H9 (cell line): ENCODE results near the gene TFPI. TPM values are rescaled to one million over a fixed set of nuclear protein-coding genes. Genes with fewer than 3 reads are reported as not detected.
"Not testable (repeated sequence)": the region's sequence is repeated elsewhere in the genome, so short reads cannot be mapped to it uniquely, and the experiment has no call there.

Experiments
- DNase-seq: peaks from one replicate; pipeline ENCODE4 v3.0.0-alpha.2; 2017
- H2AFZ ChIP-seq: one replicate; pipeline ENCODE4 v1.6.1; 2013; ENCODE audit warnings: mild to moderate bottlenecking, low read length, control low read depth, moderate library complexity
- H2AK5ac ChIP-seq: 2 replicates; pipeline ENCODE4 v1.6.1; 2013; ENCODE audit warnings: low read length, control low read depth, mixed read lengths; ENCODE audit not compliant: insufficient read length
- H2BK120ac ChIP-seq: one replicate; pipeline ENCODE4 v1.6.1; 2013; ENCODE audit warnings: low read depth, mild to moderate bottlenecking, low read length, control low read depth, inconsistent platforms; ENCODE audit not compliant: poor library complexity, severe bottlenecking
- H2BK12ac ChIP-seq: 2 replicates; pipeline ENCODE4 v1.6.1; 2013; ENCODE audit warnings: low read length, control low read depth, mixed read lengths, low read depth; ENCODE audit not compliant: insufficient read length
- H2BK15ac ChIP-seq: 2 replicates; pipeline ENCODE4 v1.6.1; 2013; ENCODE audit warnings: low read depth, low read length, control low read depth
- H2BK20ac ChIP-seq: one replicate; pipeline ENCODE4 v1.6.1; 2013; ENCODE audit warnings: low read depth, mild to moderate bottlenecking, low read length, control low read depth, inconsistent platforms; ENCODE audit not compliant: poor library complexity, severe bottlenecking
- H2BK5ac ChIP-seq: 2 replicates; pipeline ENCODE4 v1.6.1; 2013; ENCODE audit warnings: low read length, control low read depth, mixed read lengths; ENCODE audit not compliant: insufficient read length
- H3K14ac ChIP-seq: 2 replicates; pipeline ENCODE4 v1.6.1; 2013; ENCODE audit warnings: low read length, control low read depth; ENCODE audit not compliant: insufficient read depth
- H3K18ac ChIP-seq: 2 replicates; pipeline ENCODE4 v1.6.1; 2013; ENCODE audit warnings: low read depth, mild to moderate bottlenecking, mixed read lengths, low read length, control low read depth; ENCODE audit not compliant: insufficient read length
- H3K23ac ChIP-seq: 2 replicates; pipeline ENCODE4 v1.6.1; 2013; ENCODE audit warnings: low read length, control low read depth, mixed read lengths, low read depth; ENCODE audit not compliant: insufficient read length
- H3K23me2 ChIP-seq: 2 replicates; pipeline ENCODE4 v1.6.1; 2013; ENCODE audit warnings: low read depth, mild to moderate bottlenecking, mixed read lengths, low read length, control low read depth; ENCODE audit not compliant: insufficient read length, poor library complexity, severe bottlenecking
- H3K27ac ChIP-seq: 2 replicates; pipeline ENCODE4 v1.5.1; 2013; ENCODE audit warnings: low read length, control low read depth, mixed read lengths, low read depth; ENCODE audit not compliant: insufficient read length
- H3K27me3 ChIP-seq: 2 replicates; pipeline ENCODE4 v1.6.1; 2013; ENCODE audit warnings: low read length, control low read depth, inconsistent platforms; ENCODE audit not compliant: insufficient read depth
- H3K4ac ChIP-seq: 2 replicates; pipeline ENCODE4 v1.6.1; 2013; ENCODE audit warnings: low read depth, mild to moderate bottlenecking, control low read depth, inconsistent platforms, low read length, moderate library complexity
- H3K4me1 ChIP-seq: 2 replicates; pipeline ENCODE4 v1.6.1; 2013; ENCODE audit warnings: low read length, control low read depth, inconsistent platforms; ENCODE audit not compliant: insufficient read depth
- H3K4me2 ChIP-seq: 2 replicates; pipeline ENCODE4 v1.6.1; 2013; ENCODE audit warnings: low read length, control low read depth, mixed read lengths; ENCODE audit not compliant: insufficient read length, insufficient read depth
- H3K56ac ChIP-seq: 2 replicates; pipeline ENCODE4 v1.6.1; 2013; ENCODE audit warnings: low read depth, mild to moderate bottlenecking, mixed read lengths, low read length, control low read depth; ENCODE audit not compliant: insufficient read length
- H3K79me1 ChIP-seq: 2 replicates; pipeline ENCODE4 v1.6.1; 2013; ENCODE audit warnings: low read depth, mild to moderate bottlenecking, moderate library complexity, low read length, control low read depth, inconsistent platforms; ENCODE audit not compliant: insufficient read depth, poor library complexity, severe bottlenecking
- H3K79me2 ChIP-seq: 2 replicates; pipeline ENCODE4 v1.6.1; 2013; ENCODE audit warnings: low read length, control low read depth, inconsistent platforms; ENCODE audit not compliant: insufficient read depth
- H3K9ac ChIP-seq: 2 replicates; pipeline ENCODE4 v1.6.1; 2013; ENCODE audit warnings: low read length, control low read depth, mixed read lengths; ENCODE audit not compliant: insufficient read length; ENCODE audit errors: extremely low read depth
- H3K9me3 ChIP-seq: one replicate; pipeline ENCODE4 v1.6.1; 2013; ENCODE audit warnings: low read depth, low read length, inconsistent platforms; ENCODE audit not compliant: control insufficient read depth
- H3T11ph ChIP-seq: one replicate; pipeline ENCODE4 v1.6.1; 2013; ENCODE audit warnings: mild to moderate bottlenecking, low read length, control low read depth, inconsistent platforms
- H4K20me1 ChIP-seq: one replicate; pipeline ENCODE4 v1.6.1; 2013; ENCODE audit not compliant: control insufficient read depth, insufficient read length, insufficient read depth
- H4K5ac ChIP-seq: 2 replicates; pipeline ENCODE4 v1.6.1; 2013; ENCODE audit warnings: low read depth, mild to moderate bottlenecking, mixed read lengths, low read length, control low read depth; ENCODE audit not compliant: insufficient read length
- H4K8ac ChIP-seq: replicated peaks from 2 replicates; pipeline ENCODE4 v1.6.1; 2013; ENCODE audit warnings: low read length, control low read depth, mixed read lengths, low read depth; ENCODE audit not compliant: insufficient read length
- H4K91ac ChIP-seq: 2 replicates; pipeline ENCODE4 v1.6.1; 2013; ENCODE audit warnings: low read depth, mild to moderate bottlenecking, moderate library complexity, mixed read lengths, low read length, control low read depth; ENCODE audit not compliant: insufficient read length
- H3K27ac Mint-ChIP-seq, 3 experiments: 2 replicates in 2 of 3; 3 replicates in 1 of 3; pipeline ENCODE4 v1.8.0; 2020 to 2021; ENCODE audit warnings: mixed read lengths in 3 of 3, mild to moderate bottlenecking in 1 of 3, moderate library complexity in 1 of 3
- H3K27me3 Mint-ChIP-seq: 2 replicates; pipeline ENCODE4 v1.8.0; 2021; ENCODE audit warnings: low read depth, mild to moderate bottlenecking, moderate library complexity, mixed read lengths
- H3K36me3 Mint-ChIP-seq, 3 experiments: 2 replicates in 2 of 3; 3 replicates in 1 of 3; pipeline ENCODE4 v1.8.0; 2020 to 2021; ENCODE audit warnings: low read depth in 3 of 3, mixed read lengths in 3 of 3; ENCODE audit not compliant: insufficient read depth in 1 of 3
- H3K4me1 Mint-ChIP-seq, 2 experiments: 2 replicates each; pipeline ENCODE4 v1.8.0; 2020; ENCODE audit warnings: mixed read lengths in 2 of 2
- H3K4me3 Mint-ChIP-seq, 2 experiments: 2 replicates in 1 of 2; 3 replicates in 1 of 2; pipeline ENCODE4 v1.8.0; 2020 to 2021; ENCODE audit warnings: mild to moderate bottlenecking in 2 of 2, mixed read lengths in 2 of 2, moderate library complexity in 1 of 2
- H3K9me3 Mint-ChIP-seq, 2 experiments: 2 replicates in 1 of 2; 3 replicates in 1 of 2; pipeline ENCODE4 v1.8.0; 2020; ENCODE audit warnings: mild to moderate bottlenecking in 2 of 2, mixed read lengths in 2 of 2, moderate library complexity in 1 of 2
- WGBS: extraction: QIAGEN DNeasy Blood & Tissue Kit; methylation state at CpG from one replicate; pipeline ENCODE4 v1.1.7; 2013; ENCODE audit warnings: missing lambda C conversion rate, low lambda C conversion rate, mixed read lengths; ENCODE audit not compliant: insufficient read length; ENCODE audit errors: extremely low coverage; 5-methylcytosine and 5-hydroxymethylcytosine counted together
- total RNA-seq: library from RNA; stranded (reverse); gene quantifications from 2 replicates; pipeline ENCODE4 v1.2.1, GENCODE V29; 2021
- TF ChIP-seq, protein P1 (sequence below): fragments of 200-600 bp; sonication (generic); conservative IDR thresholded peaks from 3 replicates; pipeline ENCODE4 v1.8.0; 2021; ENCODE audit warnings: antibody characterized with exemption, mild to moderate bottlenecking

TFPI gene
- total RNA-seq, 1 experiment from 2014 or later, result 5.8 TPM

DNA sequence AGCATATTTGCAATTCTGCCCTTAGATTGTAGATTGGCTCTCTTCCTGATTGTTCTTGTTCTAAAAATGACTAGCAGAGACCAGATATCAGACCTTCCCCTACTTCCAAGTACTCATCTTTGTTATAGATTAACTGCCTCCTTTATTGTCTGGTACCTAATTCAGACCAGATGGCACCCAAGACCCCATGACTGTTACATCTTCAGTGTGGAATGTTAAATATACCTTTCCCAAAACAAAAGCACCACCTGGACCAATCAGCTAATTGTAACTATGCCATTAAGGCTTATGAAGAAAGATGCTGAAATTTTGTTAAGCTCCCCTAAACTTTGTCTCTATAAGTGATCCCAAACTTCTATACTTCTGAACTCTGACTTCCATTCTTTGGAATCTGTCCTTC is 12.0 kb upstream of the TFPI start:
- peaks cover 0 to under 1% of the 10 kb centered on the region in 2 experiments; a peak in 2 of 5 replicates for H3K9me3 Mint-ChIP-seq
- Histone ChIP-seq H3K18ac (no peak overlapping the region), H4K5ac (no peak overlapping the region), H3K27ac (peak overlapping the region; percentile 3), H3K9me3 (no peaks in the 10 kb centered on the region), H3K4me2 (no peak overlapping the region), H2BK15ac (no peak overlapping the region), H3T11ph (no peak overlapping the region), H3K79me1 (no peaks in the 10 kb centered on the region), H2BK12ac (no peak overlapping the region), H2BK20ac (no peak overlapping the region), H2BK5ac (no peak overlapping the region), H4K8ac (no peak overlapping the region), H3K56ac (no peak overlapping the region), H4K20me1 (no peaks in the 10 kb centered on the region), H2BK120ac (no peak overlapping the region), H2AFZ (no peak overlapping the region), H3K4ac (no peak overlapping the region), H3K14ac (no peak overlapping the region), H3K27me3 (no peaks in the 10 kb centered on the region), H3K79me2 (no peaks in the 10 kb centered on the region; the same call in 1 of the 2 replicates), H4K91ac (no peak overlapping the region), H3K23me2 (no peaks in the 10 kb centered on the region), H3K9ac (no peak overlapping the region), H3K23ac (no peak overlapping the region), H2AK5ac (no peak overlapping the region), H3K4me1 (peaks cover 2% of the 10 kb centered on the region; the same call in 1 of the 2 replicates)
- H3K4me1 Mint-ChIP-seq, result peaks cover 27 to 44% of the 10 kb centered on the region in 2 experiments
- no peaks in the 10 kb centered on the region for H3K27me3 Mint-ChIP-seq
- DNase-seq, result no peak
- peaks cover 0 to 6% (median 4%) of the 10 kb centered on the region in 3 experiments; a peak in 4 of 7 replicates for H3K36me3 Mint-ChIP-seq
- TF ChIP-seq, protein P1, sequence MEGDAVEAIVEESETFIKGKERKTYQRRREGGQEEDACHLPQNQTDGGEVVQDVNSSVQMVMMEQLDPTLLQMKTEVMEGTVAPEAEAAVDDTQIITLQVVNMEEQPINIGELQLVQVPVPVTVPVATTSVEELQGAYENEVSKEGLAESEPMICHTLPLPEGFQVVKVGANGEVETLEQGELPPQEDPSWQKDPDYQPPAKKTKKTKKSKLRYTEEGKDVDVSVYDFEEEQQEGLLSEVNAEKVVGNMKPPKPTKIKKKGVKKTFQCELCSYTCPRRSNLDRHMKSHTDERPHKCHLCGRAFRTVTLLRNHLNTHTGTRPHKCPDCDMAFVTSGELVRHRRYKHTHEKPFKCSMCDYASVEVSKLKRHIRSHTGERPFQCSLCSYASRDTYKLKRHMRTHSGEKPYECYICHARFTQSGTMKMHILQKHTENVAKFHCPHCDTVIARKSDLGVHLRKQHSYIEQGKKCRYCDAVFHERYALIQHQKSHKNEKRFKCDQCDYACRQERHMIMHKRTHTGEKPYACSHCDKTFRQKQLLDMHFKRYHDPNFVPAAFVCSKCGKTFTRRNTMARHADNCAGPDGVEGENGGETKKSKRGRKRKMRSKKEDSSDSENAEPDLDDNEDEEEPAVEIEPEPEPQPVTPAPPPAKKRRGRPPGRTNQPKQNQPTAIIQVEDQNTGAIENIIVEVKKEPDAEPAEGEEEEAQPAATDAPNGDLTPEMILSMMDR, result no peak
- H3K4me3 Mint-ChIP-seq, result peak overlapping the region in 1 of 2 experiments; percentile 80; a peak in 1 of 5 replicates
- H3K27ac Mint-ChIP-seq, result peak overlapping the region in 2 of 3 experiments; percentile 0 to 42; a peak in 5 of 7 replicates

DNA sequence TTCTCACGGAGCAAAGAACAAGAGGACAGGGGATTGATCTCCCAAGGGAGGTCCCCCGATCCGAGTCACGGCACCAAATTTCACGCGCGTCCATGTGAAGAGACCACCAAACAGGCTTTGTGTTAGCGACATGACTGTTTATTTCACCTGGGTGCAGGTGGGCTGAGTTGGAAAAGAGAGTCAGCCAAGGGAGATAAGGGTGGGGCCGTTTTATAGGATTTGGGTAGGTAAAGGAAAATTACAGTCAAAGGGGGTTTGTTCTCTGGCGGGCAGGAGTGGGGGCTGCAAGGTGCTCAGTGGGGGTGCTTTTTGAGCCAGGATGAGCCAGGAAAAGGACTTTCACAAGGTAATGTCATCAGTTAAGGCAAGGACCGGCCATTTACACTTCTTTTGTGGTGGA is 11.4 kb upstream of the TFPI start:
- Mint-ChIP-seq H3K4me1 (peaks cover 27 to 44% of the 10 kb centered on the region in 2 experiments), H3K27ac (peak overlapping the region; percentile 36 to 99 (median 92); a peak in 6 of 7 replicates), H3K4me3 (peak overlapping the region in 1 of 2 experiments; percentile 80; a peak in 3 of 5 replicates)
- H4K20me1 ChIP-seq, H3K4me1 ChIP-seq, H2BK15ac ChIP-seq, H2BK20ac ChIP-seq, H3K79me1 ChIP-seq, H4K5ac ChIP-seq, H2AFZ ChIP-seq, H4K8ac ChIP-seq, H3K27me3 Mint-ChIP-seq, H2BK120ac ChIP-seq, H3T11ph ChIP-seq, H3K27ac ChIP-seq, H3K9me3 Mint-ChIP-seq, H3K23ac ChIP-seq, H3K36me3 Mint-ChIP-seq, H4K91ac ChIP-seq, H3K23me2 ChIP-seq, DNase-seq, H2AK5ac ChIP-seq, H2BK5ac ChIP-seq, H3K56ac ChIP-seq, H3K4ac ChIP-seq, H2BK12ac ChIP-seq, H3K9me3 ChIP-seq, H3K18ac ChIP-seq, H3K79me2 ChIP-seq, H3K9ac ChIP-seq, H3K27me3 ChIP-seq, H3K14ac ChIP-seq: not testable (repeated sequence)
- H3K4me2 ChIP-seq, result peak overlapping the region; percentile 12
- WGBS, result no CpG with 5 or more reads among the region's 11 CpGs
